Breast epithelium (tissue), 4 donors: ENCODE data around the gene CFAP300. TPM values are rescaled to one million over a fixed set of nuclear protein-coding genes. Genes with fewer than 3 reads are reported as not detected.

ENCODE experiments used
- DNase-seq, 2 donors: peaks; one replicate each; pipeline ENCODE4 v3.0.0-alpha.2; 2019; ENCODE audit warnings: low spot score in 2 of 2
- H3K27ac ChIP-seq, 2 donors: fragments of 200-600 bp; sonication (generic) in 1 of 2; one replicate each; pipeline ENCODE4 v1.5.1; 2016 to 2019; ENCODE audit warnings: mild to moderate bottlenecking in 1 of 2
- H3K27me3 ChIP-seq, 2 donors: fragments of 200-600 bp; sonication (generic) in 1 of 2; one replicate each; pipeline versions ENCODE4 v1.5.1 to v1.6.0; 2017 to 2019; ENCODE audit warnings: control low read depth in 1 of 2, mild to moderate bottlenecking in 1 of 2
- H3K36me3 ChIP-seq: fragments of 200-600 bp; one replicate; pipeline ENCODE4 v1.5.1; 2019
- H3K4me1 ChIP-seq, 2 donors: fragments of 200-600 bp; sonication (generic); one replicate each; pipeline ENCODE4 v1.5.1; 2016 to 2019; ENCODE audit warnings: control low read depth in 1 of 2
- H3K4me3 ChIP-seq, 3 donors: fragments of 200-600 bp; sonication (generic); 1 replicate in 2 of 3; 2 replicates in 1 of 3; pipeline ENCODE4 v1.5.1; 2016 to 2019; ENCODE audit warnings: mild to moderate bottlenecking in 3 of 3, moderate library complexity in 2 of 3
- H3K9me3 ChIP-seq, 2 donors: fragments of 200-600 bp; sonication (generic) in 1 of 2; one replicate each; pipeline ENCODE4 v1.5.1; 2016 to 2019; ENCODE audit warnings: control low read depth in 1 of 2
- CTCF ChIP-seq, 3 donors: fragments of 450-650 bp; IDR thresholded peaks; one replicate each; pipeline ENCODE4 v1.5.1; 2016 to 2017; ENCODE audit warnings: antibody characterized with exemption in 3 of 3, mild to moderate bottlenecking in 3 of 3, moderate library complexity in 3 of 3
- POLR2A ChIP-seq: fragments of 450-650 bp; IDR thresholded peaks from one replicate; pipeline ENCODE4 v1.6.1; 2016; ENCODE audit warnings: antibody characterized with exemption, mild to moderate bottlenecking, moderate library complexity
- POLR2AphosphoS5 ChIP-seq, 3 donors: sonication (generic); formaldehyde crosslinking; IDR thresholded peaks; one replicate each; pipeline ENCODE4 v1.6.1; 2017; ENCODE audit warnings: antibody characterized with exemption in 3 of 3
- intact Hi-C: fragments of 100-400 bp; cut with DNase I; formaldehyde crosslinking; loops from one replicate; pipeline ENCODE4 v1.15.1; 2023; ENCODE audit warnings: low total_unique reads
- total RNA-seq, 3 donors: library from RNA; depleted of rRNA; stranded (reverse); fragments of >200 nt; gene quantifications; one replicate each; pipeline ENCODE4 v1.1.0, GENCODE V29; 2016

CFAP300 gene
- total RNA-seq, 3 donors from 2014 or later = 2.0 to 8.3 (median 4.4) TPM

- Histone ChIP-seq H3K4me1 (no peaks in the 10 kb centered on the region), H3K9me3 (peaks cover 0 to 17% of the 10 kb centered on the region in 2 donors)
Measured at GRCh38 chr11:102071497-102072472, 24.5 kb downstream of the CFAP300 start.

GRCh38 chr11:102073253-102073652 lies 26.0 kb downstream of the CFAP300 start:
- intact Hi-C loops = no loop called here
- H3K36me3 ChIP-seq = no peaks in the 10 kb centered on the region

More at GRCh38 chr11:102071497-102072472, 24.5 kb downstream of the CFAP300 start:
- H3K4me3 ChIP-seq = no peak overlapping the region
- TF ChIP-seq POLR2AphosphoS5 (IDR thresholded peaks at IDR 0.05) (no peak), CTCF (IDR thresholded peaks at IDR 0.05) (no peak)
- H3K27ac ChIP-seq = no peak overlapping the region
- DNase-seq = no peak
- intact Hi-C loops = no loop called here
- H3K36me3 ChIP-seq = no peaks in the 10 kb centered on the region
- H3K27me3 ChIP-seq = no peaks in the 10 kb centered on the region

GRCh38 chr11:102079625-102080024 lies 32.4 kb downstream of the CFAP300 start:
- H3K27ac ChIP-seq = no peak overlapping the region
- intact Hi-C loops = no loop called here
- DNase-seq = no peak
- H3K9me3 ChIP-seq = no peaks in the 10 kb centered on the region
- no peaks in the 10 kb centered on the region for H3K36me3 ChIP-seq
- H3K27me3 ChIP-seq = no peaks in the 10 kb centered on the region
- H3K4me1 ChIP-seq = no peaks in the 10 kb centered on the region
- TF ChIP-seq POLR2A = no peak
- no peak for TF ChIP-seq CTCF (IDR thresholded peaks at IDR 0.05)
- TF ChIP-seq POLR2AphosphoS5 (IDR thresholded peaks at IDR 0.05) = no peak
- no peak overlapping the region for H3K4me3 ChIP-seq

More at GRCh38 chr11:102073253-102073652, 26.0 kb downstream of the CFAP300 start:
- Histone ChIP-seq H3K27me3 (no peaks in the 10 kb centered on the region), H3K4me3 (no peak overlapping the region), H3K4me1 (no peaks in the 10 kb centered on the region), H3K27ac (no peak overlapping the region), H3K9me3 (peaks cover 0 to 17% of the 10 kb centered on the region in 2 donors)
- TF ChIP-seq POLR2A = no peak
- TF ChIP-seq CTCF (IDR thresholded peaks at IDR 0.05) = no peak
- no peak for TF ChIP-seq POLR2AphosphoS5 (IDR thresholded peaks at IDR 0.05)
- no peak for DNase-seq

GRCh38 chr11:102081313-102081712 lies 34.1 kb downstream of the CFAP300 start:
- no peak overlapping the region for H3K27ac ChIP-seq
- TF ChIP-seq POLR2A = no peak
- TF ChIP-seq CTCF (IDR thresholded peaks at IDR 0.05) = no peak
- TF ChIP-seq POLR2AphosphoS5 (IDR thresholded peaks at IDR 0.05) = no peak
- intact Hi-C loops = no loop called here
- no peak for DNase-seq
- no peaks in the 10 kb centered on the region for H3K4me1 ChIP-seq
- H3K4me3 ChIP-seq = no peak overlapping the region
- H3K27me3 ChIP-seq = no peaks in the 10 kb centered on the region
- no peaks in the 10 kb centered on the region for H3K36me3 ChIP-seq
- no peaks in the 10 kb centered on the region for H3K9me3 ChIP-seq

- TF ChIP-seq POLR2AphosphoS5 (IDR thresholded peaks at IDR 0.05) (no peak), POLR2A (no peak), CTCF (IDR thresholded peaks at IDR 0.05) (no peak)
- Histone ChIP-seq H3K4me3 (no peak overlapping the region), H3K4me1 (no peaks in the 10 kb centered on the region), H3K27ac (no peak overlapping the region), H3K36me3 (no peaks in the 10 kb centered on the region), H3K9me3 (no peaks in the 10 kb centered on the region), H3K27me3 (no peaks in the 10 kb centered on the region)
- intact Hi-C loops = no loop called here
- no peak for DNase-seq
Measured at GRCh38 chr11:102085864-102086551, 38.8 kb downstream of the CFAP300 start.
